Measurements from ENCODE around the gene MBD3L2B. TPM values are rescaled to one million over a fixed set of nuclear protein-coding genes. Genes with fewer than 3 reads are reported as not detected.

Gene MBD3L2B
- total and polyA plus RNA-seq, 3 donors from 2014 or later: not detected

DNA sequence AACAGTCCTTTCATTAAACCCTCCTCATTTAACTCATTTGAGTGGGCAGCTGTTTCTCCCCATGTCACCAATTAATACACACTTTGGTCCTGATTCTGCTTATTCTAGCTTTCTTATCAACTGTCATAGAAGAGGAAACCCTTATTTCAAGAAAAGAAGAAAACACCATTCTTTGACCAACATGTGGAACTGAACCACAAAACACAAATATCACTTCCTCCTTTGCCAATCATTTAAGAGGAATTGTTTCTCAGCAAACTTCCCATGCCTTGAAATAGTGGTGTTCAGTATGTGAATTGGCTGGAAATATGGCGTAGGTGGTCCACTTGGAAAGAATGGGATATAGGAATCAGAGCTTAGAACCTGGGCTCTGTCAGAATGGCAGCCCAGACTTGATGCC, 20.4 kb downstream of the MBD3L2B start:
- H3K4me3 ChIP-seq: no peak overlapping the region

DNA sequence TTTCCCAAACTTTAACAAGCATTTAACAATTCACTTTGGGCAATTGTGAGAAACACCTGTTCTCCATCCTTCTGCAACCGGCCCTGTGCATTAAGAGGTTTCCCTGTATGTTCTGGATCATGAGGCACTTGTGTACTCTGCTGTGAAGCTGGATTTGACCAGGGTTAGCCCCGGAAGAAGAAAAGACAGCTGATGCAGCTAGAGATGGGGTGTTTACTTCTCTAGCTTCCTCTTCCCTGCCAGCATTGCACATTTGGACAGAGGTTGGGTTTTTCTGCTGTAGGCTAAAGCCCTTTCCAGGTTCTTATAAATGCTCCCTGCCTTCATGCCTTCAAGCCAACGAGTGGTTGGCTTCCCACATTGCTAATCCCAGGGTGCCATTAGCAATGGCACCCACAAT, 20.9 kb downstream of the MBD3L2B start:
- Histone ChIP-seq H3K27me3 (no peaks in the 10 kb centered on the region), H3K4me3 (no peak overlapping the region), H3K27ac (no peak overlapping the region), H3K4me1 (no peaks in the 10 kb centered on the region), H3K9me3 (no peaks in the 10 kb centered on the region), H3K36me3 (ENCODE audit: low read depth, missing control alignments) (no peaks in the 10 kb centered on the region)
- no peak for DNase-seq
- WGBS, 2 donors: 63 to 75% methylated on average over 3 of the region's 3 CpGs
- TF ChIP-seq POLR2A (IDR thresholded peaks at IDR 0.05): no peak
- TF ChIP-seq, protein P1, sequence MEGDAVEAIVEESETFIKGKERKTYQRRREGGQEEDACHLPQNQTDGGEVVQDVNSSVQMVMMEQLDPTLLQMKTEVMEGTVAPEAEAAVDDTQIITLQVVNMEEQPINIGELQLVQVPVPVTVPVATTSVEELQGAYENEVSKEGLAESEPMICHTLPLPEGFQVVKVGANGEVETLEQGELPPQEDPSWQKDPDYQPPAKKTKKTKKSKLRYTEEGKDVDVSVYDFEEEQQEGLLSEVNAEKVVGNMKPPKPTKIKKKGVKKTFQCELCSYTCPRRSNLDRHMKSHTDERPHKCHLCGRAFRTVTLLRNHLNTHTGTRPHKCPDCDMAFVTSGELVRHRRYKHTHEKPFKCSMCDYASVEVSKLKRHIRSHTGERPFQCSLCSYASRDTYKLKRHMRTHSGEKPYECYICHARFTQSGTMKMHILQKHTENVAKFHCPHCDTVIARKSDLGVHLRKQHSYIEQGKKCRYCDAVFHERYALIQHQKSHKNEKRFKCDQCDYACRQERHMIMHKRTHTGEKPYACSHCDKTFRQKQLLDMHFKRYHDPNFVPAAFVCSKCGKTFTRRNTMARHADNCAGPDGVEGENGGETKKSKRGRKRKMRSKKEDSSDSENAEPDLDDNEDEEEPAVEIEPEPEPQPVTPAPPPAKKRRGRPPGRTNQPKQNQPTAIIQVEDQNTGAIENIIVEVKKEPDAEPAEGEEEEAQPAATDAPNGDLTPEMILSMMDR (IDR thresholded peaks at IDR 0.05): no peak
- intact Hi-C loops (cut with DNase I; ENCODE audit: low total_unique reads): no loop called here

More for the DNA sequence above, 20.4 kb downstream of the MBD3L2B start:
- WGBS, 2 donors: 68 to 72% methylated on average over 1 of the region's 1 CpG
- Histone ChIP-seq H3K4me1 (no peaks in the 10 kb centered on the region), H3K9me3 (no peaks in the 10 kb centered on the region), H3K36me3 (ENCODE audit: low read depth, missing control alignments) (no peaks in the 10 kb centered on the region), H3K27me3 (no peaks in the 10 kb centered on the region), H3K27ac (no peak overlapping the region)
- no peak for DNase-seq
- intact Hi-C loops (cut with DNase I; ENCODE audit: low total_unique reads): no loop called here
- TF ChIP-seq, protein P1 (IDR thresholded peaks at IDR 0.05): no peak
- TF ChIP-seq POLR2A (IDR thresholded peaks at IDR 0.05): no peak

DNA sequence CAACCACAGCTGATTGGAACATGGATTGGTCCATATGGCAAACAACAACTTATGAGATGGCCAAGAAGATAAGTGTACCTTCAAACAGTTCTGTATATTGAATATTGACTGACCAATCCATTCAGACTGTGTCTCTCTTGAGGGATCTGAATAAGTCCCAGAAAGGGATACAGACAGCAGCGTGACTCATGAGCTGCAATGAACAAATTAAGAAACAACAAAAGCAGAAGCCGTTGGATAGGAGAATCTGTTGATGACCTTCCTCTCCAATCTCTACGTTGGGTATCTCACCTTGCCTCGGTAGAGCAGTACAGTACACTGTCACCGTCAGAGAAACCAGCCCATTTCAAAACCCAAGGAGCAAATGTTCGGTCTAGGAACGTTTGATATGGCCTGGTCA, 21.3 kb downstream of the MBD3L2B start:
- no peak overlapping the region for H3K27ac ChIP-seq
- no peaks in the 10 kb centered on the region for H3K27me3 ChIP-seq
- 71 to 74% methylated on average over 7 of the region's 7 CpGs for WGBS, 2 donors
- DNase-seq: no peak
- no peak overlapping the region for H3K4me3 ChIP-seq
- intact Hi-C loops (cut with DNase I; ENCODE audit: low total_unique reads): no loop called here
- TF ChIP-seq, protein P1 (IDR thresholded peaks at IDR 0.05): no peak
- TF ChIP-seq POLR2A (IDR thresholded peaks at IDR 0.05): no peak
- H3K4me1 ChIP-seq: no peaks in the 10 kb centered on the region
- H3K36me3 ChIP-seq (ENCODE audit: low read depth, missing control alignments): no peaks in the 10 kb centered on the region
- H3K9me3 ChIP-seq: no peaks in the 10 kb centered on the region

DNA sequence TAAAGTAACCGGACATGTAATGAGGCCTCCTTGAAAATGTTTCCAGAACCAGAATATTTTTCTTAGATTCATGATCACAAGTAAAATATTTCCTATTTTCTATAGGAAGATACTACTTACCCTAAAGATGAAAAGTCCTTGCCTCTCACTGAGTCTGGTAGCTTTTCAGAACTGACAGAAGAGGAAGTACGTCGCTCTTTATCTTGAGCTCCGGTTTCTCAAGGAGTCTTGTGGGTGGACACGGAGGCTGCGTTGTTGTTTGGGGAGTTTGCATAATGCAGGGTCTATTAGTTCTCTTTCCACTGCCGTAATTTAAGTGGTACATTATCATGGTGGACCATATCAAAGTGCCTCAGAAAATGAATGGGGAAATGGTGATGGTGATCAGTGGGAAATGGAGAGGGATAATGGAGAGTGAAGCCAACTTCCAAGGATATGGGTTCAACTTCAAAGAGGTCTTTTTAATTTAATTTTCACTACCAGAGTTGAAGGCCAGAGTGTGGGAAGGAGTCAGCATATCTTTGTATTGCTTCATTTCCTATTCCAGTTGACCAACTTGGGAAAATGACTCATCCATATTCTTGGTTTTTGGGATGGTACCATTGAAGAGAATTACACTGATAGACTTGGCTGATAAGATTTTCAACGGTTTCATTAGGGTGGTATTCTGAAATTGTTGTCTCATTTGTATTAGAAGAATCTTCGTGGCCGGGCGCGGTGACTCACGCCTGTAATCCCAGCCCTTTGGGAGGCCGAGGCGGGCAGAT, 23.4 kb downstream of the MBD3L2B start:
- Histone ChIP-seq H3K36me3 (ENCODE audit: low read depth, missing control alignments) (no peaks in the 10 kb centered on the region), H3K27me3 (no peaks in the 10 kb centered on the region), H3K4me3 (no peak overlapping the region), H3K9me3 (no peaks in the 10 kb centered on the region), H3K27ac (no peak overlapping the region), H3K4me1 (no peaks in the 10 kb centered on the region)
- DNase-seq: no peak
- TF ChIP-seq POLR2A (IDR thresholded peaks at IDR 0.05): no peak
- TF ChIP-seq, protein P1 (IDR thresholded peaks at IDR 0.05): no peak
- 88% methylated on average over 15 of the region's 15 CpGs for WGBS, 2 donors
- intact Hi-C loops (cut with DNase I; ENCODE audit: low total_unique reads): no loop called here

DNA sequence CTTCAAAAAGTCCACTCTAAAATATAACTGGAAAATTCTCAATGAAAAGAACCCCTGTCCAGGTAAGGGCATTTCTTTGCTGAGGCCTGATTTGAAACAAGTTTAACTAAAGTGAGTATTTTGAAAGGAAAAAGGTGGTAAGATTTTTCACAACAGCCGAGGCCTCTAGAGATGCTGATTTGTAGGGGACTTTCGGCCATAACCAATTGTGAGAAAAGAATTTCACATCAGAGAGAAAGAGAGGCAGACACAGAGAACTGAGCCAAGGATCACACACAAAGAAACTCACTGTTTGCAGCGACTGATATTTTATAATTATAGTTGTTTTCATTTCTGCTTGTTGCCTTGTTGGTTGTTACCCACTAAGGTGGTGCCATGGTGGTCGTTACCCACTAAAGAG, 24.4 kb downstream of the MBD3L2B start:
- Histone ChIP-seq H3K36me3 (ENCODE audit: low read depth, missing control alignments) (no peaks in the 10 kb centered on the region), H3K4me1 (no peaks in the 10 kb centered on the region), H3K27me3 (no peaks in the 10 kb centered on the region), H3K27ac (no peak overlapping the region), H3K4me3 (no peak overlapping the region), H3K9me3 (no peaks in the 10 kb centered on the region)
- DNase-seq: no peak
- WGBS, 2 donors: 71 to 75% methylated on average over 4 of the region's 4 CpGs
- TF ChIP-seq POLR2A (IDR thresholded peaks at IDR 0.05): no peak
- TF ChIP-seq, protein P1 (IDR thresholded peaks at IDR 0.05): no peak
- intact Hi-C loops (cut with DNase I; ENCODE audit: low total_unique reads): no loop called here
